NB4 (cell line): ENCODE measurements around the gene TRIM69.
"Not testable (repeated sequence)": the region's sequence is repeated elsewhere in the genome, so short reads cannot be mapped to it uniquely, and the experiment has no call there.

Experiments used
- DNase-seq: peaks from one replicate; pipeline ENCODE4 v3.0.0; 2010; ENCODE audit warnings: low read depth
- H3K4me3 ChIP-seq: one replicate; pipeline ENCODE4 v1.5.1; 2011; ENCODE audit warnings: mild to moderate bottlenecking, low read depth, low read length, moderate library complexity
- CTCF ChIP-seq: IDR thresholded peaks from one replicate; pipeline ENCODE4 v1.5.1; 2012; ENCODE audit warnings: low read depth, low read length
- MYC ChIP-seq: IDR thresholded peaks from 2 replicates; pipeline ENCODE4 v1.6.1; 2011; ENCODE audit warnings: low read depth, low read length
- POLR2A ChIP-seq: IDR thresholded peaks from 2 replicates; pipeline ENCODE4 v1.6.1; 2011; ENCODE audit warnings: mild to moderate bottlenecking; ENCODE audit not compliant: insufficient read length; ENCODE audit errors: extremely low read depth
- TF ChIP-seq, protein P1 (sequence below): IDR thresholded peaks from 2 replicates; pipeline ENCODE4 v1.6.1; 2011; ENCODE audit warnings: low read depth, low read length

Gene TRIM69

DNA sequence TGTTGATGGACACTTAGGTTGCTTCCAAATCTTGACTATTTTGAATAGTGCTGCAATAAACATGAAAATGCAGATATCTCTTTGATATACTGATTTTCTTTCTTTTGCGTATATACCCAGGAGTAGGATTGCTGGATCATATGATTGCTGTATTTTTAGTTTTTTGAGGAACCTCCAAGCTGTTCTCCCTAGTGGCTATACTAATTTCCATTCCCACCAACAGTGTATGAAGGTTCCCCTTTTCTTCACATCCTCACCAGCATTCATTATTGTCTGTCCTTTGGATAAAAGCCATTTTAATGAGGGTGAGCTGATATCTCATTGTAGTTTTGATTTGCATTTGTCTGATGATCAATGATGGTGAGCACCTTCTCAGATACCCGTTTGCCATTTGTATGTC is 37.7 kb upstream of the TRIM69 start:
- TF ChIP-seq, protein P1, sequence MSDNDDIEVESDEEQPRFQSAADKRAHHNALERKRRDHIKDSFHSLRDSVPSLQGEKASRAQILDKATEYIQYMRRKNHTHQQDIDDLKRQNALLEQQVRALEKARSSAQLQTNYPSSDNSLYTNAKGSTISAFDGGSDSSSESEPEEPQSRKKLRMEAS = no peak
- TF ChIP-seq CTCF (no peak), MYC (no peak), POLR2A (no peak)
- DNase-seq = no peak
- no peak overlapping the region for H3K4me3 ChIP-seq

- H3K4me3 ChIP-seq = not testable (repeated sequence)
Observed at GRCh38 chr15:44700676-44701075, 35.7 kb upstream of the TRIM69 start.

GRCh38 chr15:44705986-44706385 is 30.3 kb upstream of the TRIM69 start:
- no peak for TF ChIP-seq POLR2A
- TF ChIP-seq MYC = no peak
- TF ChIP-seq CTCF = no peak
- TF ChIP-seq, protein P1 = no peak
- H3K4me3 ChIP-seq = no peak overlapping the region
- no peak for DNase-seq

More at GRCh38 chr15:44700676-44701075, 35.7 kb upstream of the TRIM69 start:
- DNase-seq = not testable (repeated sequence)

- TF ChIP-seq, protein P1 = no peak
- TF ChIP-seq MYC = no peak
- no peak for TF ChIP-seq CTCF
- DNase-seq = no peak
- H3K4me3 ChIP-seq = no peak overlapping the region
Observed at GRCh38 chr15:44706401-44706800, 29.9 kb upstream of the TRIM69 start.

DNA sequence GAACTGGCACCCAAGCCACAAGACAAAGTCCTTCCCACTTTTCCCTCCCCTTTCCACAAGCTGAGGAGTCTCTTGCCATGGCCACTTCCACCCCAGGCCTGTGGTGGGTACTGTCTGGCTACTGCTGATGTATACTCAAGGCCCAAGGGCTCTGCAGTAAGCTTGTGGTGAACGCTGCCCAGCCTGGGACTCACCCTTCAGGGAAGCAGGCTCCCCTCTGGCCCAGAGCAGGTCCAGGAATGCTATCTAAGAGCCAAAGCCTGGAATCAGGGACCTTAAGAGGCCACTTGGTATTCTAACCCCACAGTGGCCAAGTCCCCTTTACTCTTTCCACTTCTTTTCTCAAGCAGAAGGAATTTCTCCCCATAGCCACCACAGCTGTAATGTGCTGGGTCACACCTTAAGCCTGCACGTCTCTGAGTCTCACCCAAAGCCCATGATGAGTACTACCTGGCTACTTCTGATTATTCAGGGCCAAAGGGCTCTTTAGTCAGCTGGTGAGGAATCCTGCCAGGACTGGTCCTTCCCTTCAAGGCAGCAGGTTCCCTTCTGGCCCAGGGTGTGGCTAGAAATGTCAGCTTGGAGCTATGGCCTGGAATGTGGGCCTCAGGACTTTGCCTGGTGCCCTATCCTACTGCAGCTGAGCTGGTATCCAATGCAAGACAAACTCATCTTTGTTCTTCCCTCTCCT is 29.2 kb upstream of the TRIM69 start:
- TF ChIP-seq POLR2A (no peak), MYC (no peak), CTCF (no peak)
- TF ChIP-seq, protein P1 = no peak
- H3K4me3 ChIP-seq = no peak overlapping the region
- no peak for DNase-seq

GRCh38 chr15:44710236-44711095 is 25.9 kb upstream of the TRIM69 start:
- peak; percentile 85 for DNase-seq
- H3K4me3 ChIP-seq = peak overlapping the region; percentile 95
- TF ChIP-seq POLR2A (no peak), CTCF (peak; percentile 45), MYC (peak; percentile 32; the same call in 1 of the 2 replicates)
- TF ChIP-seq, protein P1 = peak; percentile 27; the same call in 1 of the 2 replicates
